ENCODE measurements around the gene CDC42EP4. TPM values are rescaled to one million over a fixed set of nuclear protein-coding genes. Genes with fewer than 3 reads are reported as not detected.
A peak's percentile ranks its signal among the peaks of the same experiment; 100 is the strongest.

The CDC42EP4 gene
- total RNA-seq, 1 donor: 41.8 TPM

DNA sequence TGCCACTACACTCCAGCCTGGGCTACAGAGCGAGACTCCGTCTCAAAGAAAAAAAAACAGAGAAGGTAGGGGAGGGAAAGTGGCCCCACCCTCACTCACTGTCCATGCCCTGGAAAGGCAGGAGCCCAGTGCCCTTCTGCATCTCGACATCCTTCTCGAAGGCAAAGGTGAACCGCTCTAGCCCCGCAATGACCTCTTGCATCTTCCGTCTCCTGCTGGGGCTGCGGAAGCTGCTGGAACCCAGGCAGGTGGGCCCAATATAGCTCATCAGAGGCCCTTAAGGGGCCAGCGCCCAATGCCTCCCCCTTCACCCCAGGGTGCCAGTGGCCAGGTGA is 50.2 kb downstream of the CDC42EP4 start, which contains the start of gene CPSF4L:
Gene CPSF4L (minus strand): TSS at position 264 of the 335 bp plus-strand sequence. CDS start 62 bp downstream, at position 202.
- no peak within 1 kb of the TSS for H3K4me3 ChIP-seq (ENCODE audit: low read depth, low read length)
- TF ChIP-seq, protein P1, sequence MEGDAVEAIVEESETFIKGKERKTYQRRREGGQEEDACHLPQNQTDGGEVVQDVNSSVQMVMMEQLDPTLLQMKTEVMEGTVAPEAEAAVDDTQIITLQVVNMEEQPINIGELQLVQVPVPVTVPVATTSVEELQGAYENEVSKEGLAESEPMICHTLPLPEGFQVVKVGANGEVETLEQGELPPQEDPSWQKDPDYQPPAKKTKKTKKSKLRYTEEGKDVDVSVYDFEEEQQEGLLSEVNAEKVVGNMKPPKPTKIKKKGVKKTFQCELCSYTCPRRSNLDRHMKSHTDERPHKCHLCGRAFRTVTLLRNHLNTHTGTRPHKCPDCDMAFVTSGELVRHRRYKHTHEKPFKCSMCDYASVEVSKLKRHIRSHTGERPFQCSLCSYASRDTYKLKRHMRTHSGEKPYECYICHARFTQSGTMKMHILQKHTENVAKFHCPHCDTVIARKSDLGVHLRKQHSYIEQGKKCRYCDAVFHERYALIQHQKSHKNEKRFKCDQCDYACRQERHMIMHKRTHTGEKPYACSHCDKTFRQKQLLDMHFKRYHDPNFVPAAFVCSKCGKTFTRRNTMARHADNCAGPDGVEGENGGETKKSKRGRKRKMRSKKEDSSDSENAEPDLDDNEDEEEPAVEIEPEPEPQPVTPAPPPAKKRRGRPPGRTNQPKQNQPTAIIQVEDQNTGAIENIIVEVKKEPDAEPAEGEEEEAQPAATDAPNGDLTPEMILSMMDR (IDR thresholded peaks at IDR 0.05; ENCODE audit: insufficient read depth, low read length): no peak

DNA sequence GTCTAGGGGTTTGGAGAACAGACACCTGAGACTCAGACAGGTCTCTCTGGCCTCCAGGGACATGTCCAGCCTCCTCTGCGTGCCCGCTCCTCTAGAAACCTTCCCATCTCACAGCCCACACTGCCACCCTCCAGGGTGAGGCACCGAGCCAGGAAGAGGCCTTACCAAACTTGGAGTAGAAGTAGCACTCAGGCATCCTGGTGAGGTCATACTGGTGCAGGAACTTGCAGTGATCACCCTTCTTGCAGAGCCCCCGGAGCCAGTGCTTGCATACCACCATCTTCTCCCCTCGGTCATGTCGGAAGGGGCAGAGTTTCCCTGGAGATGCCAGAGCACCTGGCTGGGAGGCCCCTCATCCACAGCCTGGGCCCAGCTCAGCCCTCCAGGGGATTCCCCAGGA is 54.3 kb downstream of the CDC42EP4 start:
- TF ChIP-seq, protein P1 (IDR thresholded peaks at IDR 0.05; ENCODE audit: insufficient read depth, low read length): no peak
- no peak for DNase-seq (ENCODE audit: low read depth)
- H3K4me3 ChIP-seq (ENCODE audit: low read depth, low read length): no peak overlapping the region

More for the DNA sequence above, 50.2 kb downstream of the CDC42EP4 start, which contains the start of gene CPSF4L:
- no peak for DNase-seq (ENCODE audit: low read depth)

DNA sequence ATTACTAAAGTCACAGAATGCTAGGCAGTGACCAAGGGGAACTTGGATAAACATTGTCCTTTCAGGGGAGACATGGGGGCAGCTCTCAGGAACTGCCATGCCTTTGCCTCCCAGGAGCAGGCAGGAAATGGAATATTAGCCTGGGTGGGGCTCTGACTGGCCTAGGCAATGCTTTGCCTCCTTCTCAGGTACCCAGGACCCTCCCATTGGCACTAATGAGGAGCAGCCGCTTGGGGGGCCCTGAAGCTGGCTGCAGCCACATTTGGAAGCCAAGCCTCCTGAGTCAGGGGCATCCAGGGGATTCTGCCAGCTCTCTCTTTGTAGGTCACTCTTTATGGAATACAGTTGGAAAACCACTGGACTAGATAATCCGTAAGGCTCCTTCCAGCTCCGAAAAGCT is 55.6 kb downstream of the CDC42EP4 start:
- H3K4me3 ChIP-seq (ENCODE audit: low read depth, low read length): no peak overlapping the region
- DNase-seq (ENCODE audit: low read depth): no peak
- TF ChIP-seq, protein P1 (IDR thresholded peaks at IDR 0.05; ENCODE audit: insufficient read depth, low read length): no peak

DNA sequence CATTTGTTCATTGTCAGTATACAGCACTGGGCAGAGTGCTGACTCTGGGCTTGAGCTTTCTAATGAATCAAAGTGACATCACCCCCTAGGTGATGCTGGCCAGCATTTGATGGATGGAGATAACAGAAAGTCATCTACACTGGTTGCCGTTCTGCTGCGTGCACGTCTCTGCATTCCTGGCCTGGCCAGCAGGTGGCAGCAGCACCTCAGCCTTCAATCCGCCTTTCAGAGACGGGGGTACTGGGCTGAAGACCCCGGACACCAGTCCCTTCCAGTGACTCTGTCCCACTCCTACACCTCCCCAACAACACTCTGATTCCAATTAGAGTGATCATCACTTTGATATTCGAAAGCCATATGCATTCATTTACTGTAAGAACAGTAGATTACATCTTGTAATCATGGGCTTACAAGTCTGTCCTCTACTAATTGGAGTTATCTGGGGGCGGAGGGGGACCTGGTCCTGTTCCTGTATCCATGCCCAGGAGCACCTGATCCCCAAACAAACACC is 56.1 kb downstream of the CDC42EP4 start:
- peak; percentile 50 for DNase-seq (ENCODE audit: low read depth)
- TF ChIP-seq, protein P1 (IDR thresholded peaks at IDR 0.05; ENCODE audit: insufficient read depth, low read length): peak; percentile 98
- no peak overlapping the region for H3K4me3 ChIP-seq (ENCODE audit: low read depth, low read length)

DNA sequence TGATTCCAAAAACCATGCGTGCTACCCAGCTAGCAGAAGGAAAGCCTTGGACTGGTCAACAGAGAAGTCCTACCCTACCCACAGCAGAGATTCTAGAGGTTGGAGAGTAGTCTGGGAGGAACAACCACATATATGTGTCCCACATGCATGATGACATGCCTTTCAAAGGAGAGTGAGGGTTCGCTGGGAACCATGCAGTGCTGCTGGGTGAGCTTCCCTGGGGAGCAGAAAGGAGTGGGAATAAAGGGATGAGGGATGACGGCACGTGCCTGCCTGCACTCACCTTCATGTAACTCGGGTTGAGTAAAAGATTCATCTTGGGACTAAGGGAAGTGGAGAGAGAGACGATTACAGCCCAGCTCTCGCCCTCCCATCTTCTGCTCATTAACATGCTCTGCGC is 59.9 kb downstream of the CDC42EP4 start:
- TF ChIP-seq, protein P1 (IDR thresholded peaks at IDR 0.05; ENCODE audit: insufficient read depth, low read length): no peak
- no peak for DNase-seq (ENCODE audit: low read depth)
- H3K4me3 ChIP-seq (ENCODE audit: low read depth, low read length): no peak overlapping the region

DNA sequence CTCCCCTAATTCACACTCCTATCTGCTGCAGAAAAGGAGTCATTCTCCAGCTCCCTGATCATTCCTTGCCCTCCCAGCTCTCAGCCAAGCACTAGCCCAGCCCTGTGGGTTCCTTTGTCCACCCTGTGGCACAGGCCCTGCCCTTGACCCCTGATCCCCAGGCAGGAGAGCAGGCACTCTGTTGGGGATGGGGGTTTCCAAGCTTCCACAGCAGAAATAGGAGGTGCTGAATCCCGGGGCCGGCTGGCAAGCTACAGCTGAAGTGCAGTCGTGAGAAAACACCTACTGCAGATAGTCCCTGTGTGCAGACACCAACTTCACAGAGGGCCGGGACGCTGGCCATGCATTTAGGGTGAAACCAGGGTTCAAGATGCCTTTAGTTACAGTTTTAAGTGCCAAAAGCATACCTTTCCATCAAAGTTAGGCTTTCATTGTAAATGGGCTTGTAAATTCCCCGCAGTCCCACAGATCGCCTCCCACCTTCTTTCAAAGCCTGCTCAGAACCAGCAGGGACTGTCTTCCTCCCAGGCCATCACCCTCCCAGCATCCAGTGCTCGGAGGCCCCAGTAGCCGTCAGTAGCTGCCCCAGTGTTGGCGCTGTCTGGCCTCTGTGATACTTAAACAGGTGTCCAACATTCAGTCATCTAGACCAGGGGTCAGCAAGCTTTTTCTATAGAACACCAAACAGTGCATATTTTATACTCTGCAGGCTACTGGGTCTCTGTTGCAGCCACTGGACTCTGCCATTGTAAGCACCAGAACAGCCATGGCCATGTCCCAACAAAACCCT is 60.8 kb downstream of the CDC42EP4 start:
- DNase-seq (ENCODE audit: low read depth): no peak
- no peak overlapping the region for H3K4me3 ChIP-seq (ENCODE audit: low read depth, low read length)
- TF ChIP-seq, protein P1 (IDR thresholded peaks at IDR 0.05; ENCODE audit: insufficient read depth, low read length): no peak

All from fibroblast of the aortic adventitia (primary cell).